NCI-H345 (cell line): ENCODE results near the gene TRNAU1AP.
"Not testable (repeated sequence)": the region's sequence is repeated elsewhere in the genome, so short reads cannot be mapped to it uniquely, and the experiment has no call there.

Source experiments
- DNase-seq: peaks from one replicate; lab custom pipeline; 2025; lab: John Stamatoyannopoulos, UW

TRNAU1AP gene

GRCh38 chr1:28521502-28522164, 31.3 kb upstream of the TRNAU1AP start:
- no peak for DNase-seq

DNA sequence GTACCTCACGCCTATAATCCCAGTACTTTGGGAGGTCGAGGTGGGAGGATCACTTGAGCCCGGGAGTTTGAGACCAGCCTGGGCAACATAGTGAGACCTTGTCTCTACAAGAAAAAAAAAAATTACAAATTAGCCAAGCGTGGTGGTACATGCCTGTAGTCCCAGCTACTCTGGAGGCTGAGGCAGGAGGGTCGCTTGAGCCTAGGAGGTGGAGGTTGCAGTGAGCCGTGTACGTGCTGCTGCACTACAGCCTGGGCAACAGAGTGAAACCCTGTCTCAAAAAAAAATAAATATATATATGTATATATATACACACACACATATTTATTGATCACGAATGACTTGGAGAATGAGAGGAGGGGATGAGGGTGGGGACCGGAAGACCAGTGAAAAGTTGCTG, 30.3 kb upstream of the TRNAU1AP start:
- not testable (repeated sequence) for DNase-seq

GRCh38 chr1:28525002-28525642, 27.8 kb upstream of the TRNAU1AP start:
- DNase-seq: not testable (repeated sequence)

DNA sequence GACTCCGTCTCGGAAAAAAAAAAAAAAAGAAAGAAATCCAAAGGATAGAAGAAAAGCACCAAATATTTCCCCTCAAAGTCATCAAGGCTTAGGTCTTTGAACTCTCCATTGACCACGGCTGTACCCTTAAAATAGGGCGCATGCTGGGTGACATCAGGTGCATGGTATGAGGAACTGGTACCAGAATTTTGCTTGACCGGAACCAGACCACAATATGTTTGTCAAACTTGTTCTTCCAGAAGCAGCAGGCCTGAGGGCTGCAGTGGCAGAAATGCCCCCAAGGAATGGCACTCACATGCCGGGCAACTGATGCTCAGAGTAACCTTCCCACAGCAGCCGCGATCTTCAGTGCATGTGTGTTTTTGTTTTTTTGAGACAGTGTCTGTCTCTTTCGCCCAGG, 26.0 kb upstream of the TRNAU1AP start:
- no peak for DNase-seq

DNA sequence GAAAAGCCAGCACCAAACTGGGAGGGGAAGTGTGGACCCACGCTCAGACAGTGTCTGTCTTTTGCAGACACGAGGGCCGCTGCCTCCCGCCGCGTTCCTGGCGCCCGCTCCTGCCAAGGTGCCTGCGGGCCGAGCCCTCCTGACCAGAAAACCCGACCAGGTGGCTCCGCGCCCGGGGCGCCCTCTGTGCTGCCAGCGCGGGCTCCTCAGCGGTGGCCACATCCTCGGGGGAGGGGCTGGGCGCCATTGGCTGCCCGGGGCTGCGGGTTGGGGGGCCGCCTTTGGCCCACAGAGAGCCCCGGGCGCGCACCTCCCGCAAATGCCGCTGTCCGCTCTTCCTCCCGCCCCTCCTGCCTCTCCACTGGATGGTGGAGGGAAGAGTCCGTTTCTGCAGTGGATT, 22.4 kb upstream of the TRNAU1AP start:
- no peak for DNase-seq

GRCh38 chr1:28534671-28535070, 18.2 kb upstream of the TRNAU1AP start:
- DNase-seq: no peak

- DNase-seq: no peak
Measured at GRCh38 chr1:28535180-28535579, 17.7 kb upstream of the TRNAU1AP start.

GRCh38 chr1:28537457-28538199, 15.3 kb upstream of the TRNAU1AP start:
- DNase-seq: no peak

DNA sequence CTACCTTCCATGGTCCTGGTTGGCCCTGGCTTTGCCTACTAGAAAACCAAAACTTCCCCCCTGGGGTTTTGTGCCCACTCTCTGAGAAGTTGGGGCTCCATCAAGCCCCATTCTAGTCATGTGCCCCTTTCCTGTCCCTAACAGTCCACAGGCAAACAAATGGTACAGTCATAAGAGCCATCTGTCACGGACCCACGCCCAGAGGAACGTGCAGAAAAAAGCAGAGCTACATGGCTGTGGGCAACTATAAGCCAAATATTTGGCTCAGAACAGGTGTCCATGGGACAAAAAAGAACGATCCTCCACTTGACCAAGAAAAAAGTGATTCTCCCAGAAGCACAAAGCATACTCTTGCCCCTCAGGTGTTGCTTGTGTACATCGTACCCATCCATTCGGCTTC, 14.6 kb upstream of the TRNAU1AP start:
- no peak for DNase-seq

GRCh38 chr1:28540651-28541050, 12.2 kb upstream of the TRNAU1AP start:
- no peak for DNase-seq

GRCh38 chr1:28541414-28542015, 11.4 kb upstream of the TRNAU1AP start:
- not testable (repeated sequence) for DNase-seq

- no peak for DNase-seq
Measured at GRCh38 chr1:28545246-28545628, 7.6 kb upstream of the TRNAU1AP start.

- DNase-seq: no peak
Measured at GRCh38 chr1:28548318-28548717, 4.6 kb upstream of the TRNAU1AP start.

GRCh38 chr1:28551381-28551780, 1.5 kb upstream of the TRNAU1AP start:
- DNase-seq: no peak

DNA sequence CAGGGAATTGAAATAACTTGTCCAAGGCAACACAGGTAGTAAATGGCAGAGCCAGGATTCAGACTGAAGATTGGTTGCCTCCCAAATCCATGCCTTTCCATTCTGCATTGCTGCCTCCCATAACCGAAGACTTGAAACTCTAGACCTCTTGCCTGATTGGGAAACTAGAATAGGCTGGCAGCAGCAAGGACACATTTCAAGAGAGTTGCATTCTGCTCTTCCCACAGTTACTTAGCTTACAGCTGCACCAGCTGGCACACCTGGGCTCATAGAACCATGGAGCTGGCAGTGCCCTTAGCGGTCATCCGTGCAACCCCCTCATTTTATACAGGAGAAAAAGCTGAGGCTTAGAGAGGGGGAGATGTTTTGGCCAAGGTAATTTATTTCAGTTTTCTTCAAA, 8.0 kb downstream of the TRNAU1AP start:
- no peak for DNase-seq

DNA sequence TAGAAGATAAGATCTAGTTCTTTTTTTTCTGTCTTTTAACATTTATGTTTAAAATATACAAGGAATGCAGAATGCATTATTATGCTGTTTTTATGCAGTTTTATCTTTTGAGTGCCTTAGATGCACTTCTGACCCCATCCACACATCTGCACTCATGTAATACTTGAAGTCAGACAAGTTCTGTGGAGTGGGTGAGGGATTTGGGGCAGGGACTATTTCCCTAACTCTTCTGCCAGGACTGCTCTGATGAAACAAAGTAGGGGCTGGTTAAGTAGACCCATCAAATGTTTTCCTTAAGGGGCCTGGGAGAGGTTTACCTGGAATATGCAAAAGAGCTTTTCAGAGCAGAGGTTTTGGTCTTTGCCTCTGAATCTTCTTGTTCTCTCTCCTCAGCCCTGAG, 11.4 kb downstream of the TRNAU1AP start:
- no peak for DNase-seq

- DNase-seq: no peak
Measured at GRCh38 chr1:28565040-28565439, 12.2 kb downstream of the TRNAU1AP start.

DNA sequence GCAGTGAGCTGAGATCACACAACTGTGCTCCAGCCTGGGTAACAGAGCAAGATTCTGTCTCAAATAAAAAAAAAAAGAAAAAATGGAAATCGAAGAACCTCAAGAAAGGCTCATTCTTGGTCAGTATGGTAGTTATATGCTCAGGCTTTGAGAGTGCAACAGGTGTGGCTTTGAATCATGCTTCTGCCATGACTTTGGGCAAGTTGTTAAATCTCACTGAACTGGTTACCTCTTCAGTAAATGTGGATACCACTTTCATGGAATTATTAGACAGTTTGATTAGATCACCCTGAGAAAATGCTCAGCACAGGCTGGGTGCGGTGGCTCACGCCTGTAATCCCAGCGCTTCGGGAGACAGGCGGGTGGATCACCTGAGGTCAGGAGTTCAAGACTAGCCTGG, 12.8 kb downstream of the TRNAU1AP start:
- no peak for DNase-seq

- DNase-seq: no peak
Measured at GRCh38 chr1:28566931-28567330, 14.0 kb downstream of the TRNAU1AP start.

DNA sequence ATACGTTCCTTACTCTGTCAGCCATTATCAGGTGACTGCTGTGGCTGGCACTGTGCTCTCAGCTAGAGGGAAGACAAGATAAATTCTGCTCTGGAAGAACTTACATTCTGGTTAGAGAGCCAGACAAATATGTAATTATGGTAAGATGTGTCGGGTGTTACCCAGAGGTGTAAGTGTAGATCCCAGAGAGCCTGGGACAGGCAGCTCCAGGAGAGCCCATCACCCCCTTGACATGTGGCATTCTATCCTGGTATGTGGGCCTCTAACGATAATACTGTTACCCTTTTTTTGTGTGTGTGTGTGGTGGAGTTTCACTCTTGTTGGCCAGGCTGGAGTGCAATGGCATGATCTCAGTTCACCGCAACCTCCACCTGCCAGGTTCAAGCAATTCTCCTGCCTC, 19.0 kb downstream of the TRNAU1AP start:
- DNase-seq: no peak

GRCh38 chr1:28572891-28573290, 20.0 kb downstream of the TRNAU1AP start:
- not testable (repeated sequence) for DNase-seq

DNA sequence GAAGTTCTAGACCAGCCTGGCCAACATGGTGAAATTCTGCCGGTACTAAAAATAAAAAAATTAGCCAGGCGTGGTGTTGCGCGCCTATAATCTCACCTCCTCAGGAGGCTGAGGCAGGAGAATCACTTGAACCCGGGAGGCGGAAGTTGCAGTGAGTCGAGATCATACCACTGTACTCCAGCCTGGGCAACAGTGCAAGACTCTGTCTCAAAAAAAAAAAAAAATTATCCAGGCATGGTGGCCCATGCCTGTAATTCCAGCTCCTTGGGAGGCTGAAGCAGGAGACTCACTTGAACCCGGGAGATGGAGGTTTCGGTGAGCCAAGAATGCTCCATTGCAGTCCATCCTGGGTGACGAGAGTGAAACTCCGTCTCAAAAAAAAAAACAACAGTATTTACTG, 20.7 kb downstream of the TRNAU1AP start:
- DNase-seq: no peak
